HCT116 (cell line): ENCODE data around the gene ZFYVE27. TPM values are rescaled to one million over a fixed set of nuclear protein-coding genes. Genes with fewer than 3 reads are reported as not detected.

ENCODE experiments used
- ATAC-seq: fragments of 200-7000 bp; cut with Tn5 transposase; 2 replicates; pipeline ENCODE4 v1.9.1; 2020; ENCODE audit warnings: mild to moderate bottlenecking, moderate library complexity
- BruUV-seq: library from RNA; stranded (reverse); fragments of 400-500 nt; replicated peaks from 2 replicates; lab custom pipeline; 2021; lab: Mats Ljungman, UMichigan
- CTCF ChIA-PET: fragments of 300-600 bp; sonication (Branson Sonifier 250); formaldehyde crosslinking; loops from one replicate; lab custom pipeline; 2021; ENCODE audit warnings: antibody characterized with exemption; lab: Charles Lee
- POLR2A ChIA-PET: fragments of 300-600, 350-600 bp; sonication (Branson Sonifier 250); formaldehyde crosslinking; loops from one replicate; lab custom pipeline; 2021; ENCODE audit warnings: antibody characterized with exemption; lab: Charles Lee
- RAD21 ChIA-PET, 2 experiments: fragments of 300-600 bp; sonication (Branson Sonifier 250); formaldehyde crosslinking; loops; one replicate each; lab custom pipeline; 2023; ENCODE audit warnings: low total read pairs in 2 of 2; ENCODE audit not compliant: uncharacterized antibody in 2 of 2, unreplicated experiment in 2 of 2, low non-redundant PET in 1 of 2; lab: Charles Lee
- DNase-seq: peaks from one replicate; pipeline ENCODE4 v3.0.0-alpha.2; 2010; ENCODE audit warnings: low read depth, low spot score
- H2AFZ ChIP-seq: fragments of 200-600 bp; shearing (Covaris generic), sonication (generic); 2 replicates; pipeline ENCODE4 v1.6.1; 2017; ENCODE audit warnings: low read depth, mixed run types, mixed read lengths, antibody characterized with exemption, low read length; ENCODE audit not compliant: poor library complexity, severe bottlenecking
- H3K27ac ChIP-seq: 2 replicates; pipeline ENCODE4 v1.5.1; 2012; ENCODE audit warnings: low read depth, low read length
- H3K27me3 ChIP-seq: fragments of 200-600 bp; sonication (generic); 2 replicates; pipeline ENCODE4 v1.6.1; 2016; ENCODE audit warnings: mixed run types, low read length, mixed read lengths; ENCODE audit not compliant: insufficient read depth
- H3K36me3 ChIP-seq, 2 experiments: fragments of 200-500 bp in 1 of 2; fragments of 200-600 bp in 1 of 2; sonication (Bioruptor generic) in 1 of 2; sonication (generic) in 1 of 2; 2 replicates each; pipeline versions ENCODE4 v1.5.1 to v1.6.1; 2014 to 2016; ENCODE audit warnings: low read length in 2 of 2, inconsistent platforms in 1 of 2, mixed read lengths in 1 of 2, mixed run types in 1 of 2; ENCODE audit not compliant: insufficient read depth in 2 of 2, control insufficient read depth in 1 of 2
- H3K4me1 ChIP-seq, 2 experiments: fragments of 200-600 bp in 1 of 2; sonication (generic) in 1 of 2; 2 replicates each; pipeline versions ENCODE4 v1.5.1 to v1.6.1; 2012 to 2017; ENCODE audit warnings: low read length in 2 of 2, inconsistent platforms in 1 of 2, mild to moderate bottlenecking in 1 of 2, mixed read lengths in 1 of 2, mixed run types in 1 of 2, moderate library complexity in 1 of 2; ENCODE audit not compliant: insufficient read depth in 2 of 2, control insufficient read depth in 1 of 2
- H3K4me2 ChIP-seq: fragments of 200-600 bp; sonication (generic); 2 replicates; pipeline ENCODE4 v1.6.1; 2017; ENCODE audit warnings: mixed run types, low read length, mixed read lengths
- H3K4me3 ChIP-seq, 2 experiments: fragments of 200-600 bp in 1 of 2; sonication (generic) in 1 of 2; replicated peaks in 1 of 2; 2 replicates each; pipeline ENCODE4 v1.5.1; 2011 to 2016; ENCODE audit warnings: low read length in 2 of 2, control low read depth in 1 of 2, low read depth in 1 of 2, mild to moderate bottlenecking in 1 of 2, mixed read lengths in 1 of 2, mixed run types in 1 of 2
- H3K79me2 ChIP-seq: fragments of 200-600 bp; sonication (generic); 2 replicates; pipeline ENCODE4 v1.6.1; 2017; ENCODE audit warnings: mild to moderate bottlenecking, mixed run types, low read length, moderate library complexity, mixed read lengths; ENCODE audit not compliant: insufficient read depth
- H3K9ac ChIP-seq: fragments of 200-600 bp; sonication (generic); 2 replicates; pipeline ENCODE4 v1.6.1; 2016; ENCODE audit warnings: low read length, mixed read lengths
- H3K9me2 ChIP-seq: fragments of 200-600 bp; sonication (generic), shearing (Covaris generic); 2 replicates; pipeline ENCODE4 v1.6.1; 2017; ENCODE audit warnings: mixed run types, mild to moderate bottlenecking, moderate library complexity; ENCODE audit not compliant: insufficient read depth
- H3K9me3 ChIP-seq, 2 experiments: fragments of 200-500 bp in 1 of 2; fragments of 200-600 bp in 1 of 2; sonication (Bioruptor generic) in 1 of 2; sonication (generic) in 1 of 2; 2 replicates each; pipeline ENCODE4 v1.6.1; 2014 to 2017; ENCODE audit warnings: low read length in 2 of 2, mixed read lengths in 2 of 2, inconsistent platforms in 1 of 2, low read depth in 1 of 2, mild to moderate bottlenecking in 1 of 2, mixed run types in 1 of 2, moderate library complexity in 1 of 2; ENCODE audit not compliant: control insufficient read depth in 1 of 2, insufficient read depth in 1 of 2
- H4K20me1 ChIP-seq: fragments of 200-600 bp; sonication (generic), shearing (Covaris generic); 2 replicates; pipeline ENCODE4 v1.6.1; 2017; ENCODE audit warnings: mixed run types, mild to moderate bottlenecking, moderate library complexity; ENCODE audit not compliant: insufficient read depth
- CEBPB ChIP-seq: IDR thresholded peaks from 2 replicates; pipeline ENCODE4 v1.6.1; 2012; ENCODE audit warnings: low read depth
- ELF1 ChIP-seq: IDR thresholded peaks from 2 replicates; pipeline ENCODE4 v1.6.1; 2012; ENCODE audit warnings: low read depth, borderline replicate concordance
- EZH2phosphoT487 ChIP-seq: fragments of 200-600 bp; IDR thresholded peaks from 2 replicates; pipeline ENCODE4 v1.6.1; 2018; ENCODE audit warnings: antibody characterized with exemption, borderline replicate concordance
- FOSL1 ChIP-seq: IDR thresholded peaks from 2 replicates; pipeline ENCODE4 v1.6.1; 2012; ENCODE audit warnings: low read depth
- JUND ChIP-seq: IDR thresholded peaks from 2 replicates; pipeline ENCODE4 v1.6.1; 2012
- POLR2A ChIP-seq: IDR thresholded peaks from 2 replicates; pipeline ENCODE4 v1.7.0; 2011; ENCODE audit warnings: borderline replicate concordance; ENCODE audit not compliant: insufficient read depth, insufficient read length; ENCODE audit errors: extremely low read depth
- RAD21 ChIP-seq: IDR thresholded peaks from 2 replicates; pipeline ENCODE4 v1.6.1; 2012; ENCODE audit warnings: low read depth, mild to moderate bottlenecking
- SIN3A ChIP-seq: IDR thresholded peaks from 2 replicates; pipeline ENCODE4 v1.6.1; 2012; ENCODE audit warnings: low read depth
- SP1 ChIP-seq: IDR thresholded peaks from 2 replicates; pipeline ENCODE4 v1.6.1; 2012; ENCODE audit warnings: low read depth
- SRF ChIP-seq: IDR thresholded peaks from 2 replicates; pipeline ENCODE4 v1.6.1; 2012; ENCODE audit warnings: low read depth
- TCF7L2 ChIP-seq: IDR thresholded peaks from 2 replicates; pipeline ENCODE4 v1.7.0; 2011; ENCODE audit warnings: borderline replicate concordance, inconsistent platforms; ENCODE audit not compliant: insufficient read depth, insufficient read length; ENCODE audit errors: extremely low read depth
- YY1 ChIP-seq: IDR thresholded peaks from 2 replicates; pipeline ENCODE4 v1.6.1; 2011; ENCODE audit warnings: low read length, low read depth, moderate library complexity, mild to moderate bottlenecking; ENCODE audit not compliant: insufficient replicate concordance; ENCODE audit errors: extremely low read depth
- intact Hi-C: fragments of 100-400 bp; cut with micrococcal nuclease; formaldehyde crosslinking; loops from 2 replicates; pipeline ENCODE4 v1.10.0; 2022
- total RNA-seq: library from RNA; stranded (reverse); gene quantifications from one replicate; pipeline ENCODE4 v1.2.1, GENCODE V29; 2021; ENCODE audit not compliant: unreplicated experiment
- TF ChIP-seq, protein P1 (sequence below): IDR thresholded peaks from 2 replicates; pipeline ENCODE4 v1.6.1; 2012
- TF ChIP-seq, protein P2 (sequence below): IDR thresholded peaks from 2 replicates; pipeline ENCODE4 v1.6.1; 2011; ENCODE audit warnings: mild to moderate bottlenecking, low read length, moderate library complexity; ENCODE audit not compliant: insufficient replicate concordance; ENCODE audit errors: extremely low read depth
- TF ChIP-seq, protein P3 (sequence below): IDR thresholded peaks from 2 replicates; pipeline ENCODE4 v1.6.1; 2012; ENCODE audit warnings: low read depth
- TF ChIP-seq, protein P4 (sequence below), 3 experiments: fragments of 200-600 bp in 1 of 3; sonication (generic) in 1 of 3; IDR thresholded peaks in 2 of 3; conservative IDR thresholded peaks in 1 of 3; 2 replicates each; pipeline ENCODE4 v1.5.1; 2012 to 2017; ENCODE audit warnings: low read depth in 2 of 3, low read length in 2 of 3, antibody characterized with exemption in 1 of 3, borderline replicate concordance in 1 of 3, control low read depth in 1 of 3, mild to moderate bottlenecking in 1 of 3, mixed read lengths in 1 of 3, mixed run types in 1 of 3, moderate library complexity in 1 of 3; ENCODE audit not compliant: insufficient read depth in 1 of 3

ZFYVE27 gene
- total RNA-seq, 1 experiment from 2014 or later, result 28.4 TPM

DNA sequence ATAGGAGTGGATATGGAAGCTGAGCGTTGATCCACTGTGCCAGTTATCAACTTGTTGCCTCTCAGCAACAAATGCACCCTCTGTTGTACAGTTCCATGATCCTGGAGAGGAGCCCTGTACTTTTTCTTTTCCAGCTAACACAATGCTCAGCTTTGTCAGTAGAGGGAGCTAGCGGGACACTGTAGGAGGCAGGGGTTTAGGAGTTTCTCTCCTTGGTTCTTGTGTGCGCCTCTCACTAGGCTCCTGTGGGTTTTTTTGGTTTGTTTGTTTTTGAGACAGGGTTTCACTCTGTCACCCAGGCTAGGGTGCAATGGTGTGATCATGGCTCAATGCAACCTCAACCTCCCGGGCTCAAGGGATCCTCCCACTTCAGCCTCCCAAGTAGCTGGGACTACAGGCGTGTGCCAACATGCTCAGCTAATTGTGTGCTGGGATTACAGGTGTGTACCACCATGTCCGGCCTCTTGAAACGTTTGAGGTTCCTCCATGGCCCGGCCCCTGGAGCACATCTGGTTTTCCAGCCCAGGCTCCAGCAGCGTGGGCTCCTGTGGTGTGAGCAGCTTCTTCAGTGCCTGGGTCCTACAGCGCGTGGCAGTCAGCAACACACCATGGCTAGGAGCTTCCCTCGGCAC, 35.4 kb upstream of the ZFYVE27 start:
- BruUV-seq, result no TSS peak
- Histone ChIP-seq H4K20me1 (no peaks in the 10 kb centered on the region), H3K9me2 (no peaks in the 10 kb centered on the region), H3K9ac (no peak overlapping the region), H2AFZ (peak overlapping the region; percentile 17), H3K4me1 (peaks cover 0 to 12% of the 10 kb centered on the region in 2 experiments; a peak in 2 of 4 replicates), H3K4me3 (no peak overlapping the region), H3K27ac (no peak overlapping the region; the same call in 1 of the 2 replicates)
- no peak for TF ChIP-seq SIN3A
- TF ChIP-seq, protein P1, sequence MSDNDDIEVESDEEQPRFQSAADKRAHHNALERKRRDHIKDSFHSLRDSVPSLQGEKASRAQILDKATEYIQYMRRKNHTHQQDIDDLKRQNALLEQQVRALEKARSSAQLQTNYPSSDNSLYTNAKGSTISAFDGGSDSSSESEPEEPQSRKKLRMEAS, result no peak
- TF ChIP-seq TCF7L2, result no peak
- TF ChIP-seq SP1, result 0 out of 2 replicates have a peak, but pooled peaks have one; percentile 5
- TF ChIP-seq, protein P2, sequence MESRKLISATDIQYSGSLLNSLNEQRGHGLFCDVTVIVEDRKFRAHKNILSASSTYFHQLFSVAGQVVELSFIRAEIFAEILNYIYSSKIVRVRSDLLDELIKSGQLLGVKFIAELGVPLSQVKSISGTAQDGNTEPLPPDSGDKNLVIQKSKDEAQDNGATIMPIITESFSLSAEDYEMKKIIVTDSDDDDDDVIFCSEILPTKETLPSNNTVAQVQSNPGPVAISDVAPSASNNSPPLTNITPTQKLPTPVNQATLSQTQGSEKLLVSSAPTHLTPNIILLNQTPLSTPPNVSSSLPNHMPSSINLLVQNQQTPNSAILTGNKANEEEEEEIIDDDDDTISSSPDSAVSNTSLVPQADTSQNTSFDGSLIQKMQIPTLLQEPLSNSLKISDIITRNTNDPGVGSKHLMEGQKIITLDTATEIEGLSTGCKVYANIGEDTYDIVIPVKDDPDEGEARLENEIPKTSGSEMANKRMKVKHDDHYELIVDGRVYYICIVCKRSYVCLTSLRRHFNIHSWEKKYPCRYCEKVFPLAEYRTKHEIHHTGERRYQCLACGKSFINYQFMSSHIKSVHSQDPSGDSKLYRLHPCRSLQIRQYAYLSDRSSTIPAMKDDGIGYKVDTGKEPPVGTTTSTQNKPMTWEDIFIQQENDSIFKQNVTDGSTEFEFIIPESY, result no peak
- TF ChIP-seq FOSL1, result no peak
- TF ChIP-seq, protein P3, sequence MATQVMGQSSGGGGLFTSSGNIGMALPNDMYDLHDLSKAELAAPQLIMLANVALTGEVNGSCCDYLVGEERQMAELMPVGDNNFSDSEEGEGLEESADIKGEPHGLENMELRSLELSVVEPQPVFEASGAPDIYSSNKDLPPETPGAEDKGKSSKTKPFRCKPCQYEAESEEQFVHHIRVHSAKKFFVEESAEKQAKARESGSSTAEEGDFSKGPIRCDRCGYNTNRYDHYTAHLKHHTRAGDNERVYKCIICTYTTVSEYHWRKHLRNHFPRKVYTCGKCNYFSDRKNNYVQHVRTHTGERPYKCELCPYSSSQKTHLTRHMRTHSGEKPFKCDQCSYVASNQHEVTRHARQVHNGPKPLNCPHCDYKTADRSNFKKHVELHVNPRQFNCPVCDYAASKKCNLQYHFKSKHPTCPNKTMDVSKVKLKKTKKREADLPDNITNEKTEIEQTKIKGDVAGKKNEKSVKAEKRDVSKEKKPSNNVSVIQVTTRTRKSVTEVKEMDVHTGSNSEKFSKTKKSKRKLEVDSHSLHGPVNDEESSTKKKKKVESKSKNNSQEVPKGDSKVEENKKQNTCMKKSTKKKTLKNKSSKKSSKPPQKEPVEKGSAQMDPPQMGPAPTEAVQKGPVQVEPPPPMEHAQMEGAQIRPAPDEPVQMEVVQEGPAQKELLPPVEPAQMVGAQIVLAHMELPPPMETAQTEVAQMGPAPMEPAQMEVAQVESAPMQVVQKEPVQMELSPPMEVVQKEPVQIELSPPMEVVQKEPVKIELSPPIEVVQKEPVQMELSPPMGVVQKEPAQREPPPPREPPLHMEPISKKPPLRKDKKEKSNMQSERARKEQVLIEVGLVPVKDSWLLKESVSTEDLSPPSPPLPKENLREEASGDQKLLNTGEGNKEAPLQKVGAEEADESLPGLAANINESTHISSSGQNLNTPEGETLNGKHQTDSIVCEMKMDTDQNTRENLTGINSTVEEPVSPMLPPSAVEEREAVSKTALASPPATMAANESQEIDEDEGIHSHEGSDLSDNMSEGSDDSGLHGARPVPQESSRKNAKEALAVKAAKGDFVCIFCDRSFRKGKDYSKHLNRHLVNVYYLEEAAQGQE, result no peak
- TF ChIP-seq SRF, result no peak
- TF ChIP-seq POLR2A, result no peak
- no peak for TF ChIP-seq YY1
- no peak for TF ChIP-seq ELF1
- no peak for TF ChIP-seq CEBPB
- TF ChIP-seq, protein P4, sequence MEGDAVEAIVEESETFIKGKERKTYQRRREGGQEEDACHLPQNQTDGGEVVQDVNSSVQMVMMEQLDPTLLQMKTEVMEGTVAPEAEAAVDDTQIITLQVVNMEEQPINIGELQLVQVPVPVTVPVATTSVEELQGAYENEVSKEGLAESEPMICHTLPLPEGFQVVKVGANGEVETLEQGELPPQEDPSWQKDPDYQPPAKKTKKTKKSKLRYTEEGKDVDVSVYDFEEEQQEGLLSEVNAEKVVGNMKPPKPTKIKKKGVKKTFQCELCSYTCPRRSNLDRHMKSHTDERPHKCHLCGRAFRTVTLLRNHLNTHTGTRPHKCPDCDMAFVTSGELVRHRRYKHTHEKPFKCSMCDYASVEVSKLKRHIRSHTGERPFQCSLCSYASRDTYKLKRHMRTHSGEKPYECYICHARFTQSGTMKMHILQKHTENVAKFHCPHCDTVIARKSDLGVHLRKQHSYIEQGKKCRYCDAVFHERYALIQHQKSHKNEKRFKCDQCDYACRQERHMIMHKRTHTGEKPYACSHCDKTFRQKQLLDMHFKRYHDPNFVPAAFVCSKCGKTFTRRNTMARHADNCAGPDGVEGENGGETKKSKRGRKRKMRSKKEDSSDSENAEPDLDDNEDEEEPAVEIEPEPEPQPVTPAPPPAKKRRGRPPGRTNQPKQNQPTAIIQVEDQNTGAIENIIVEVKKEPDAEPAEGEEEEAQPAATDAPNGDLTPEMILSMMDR (IDR thresholded peaks at IDR 0.05 in 2 of 3, conservative IDR thresholded peaks at IDR 0.05 in 1 of 3; ENCODE audit: borderline replicate concordance in 1 of 3, insufficient read depth in 1 of 3, low read depth in 2 of 3, low read length in 2 of 3), result peak; percentile 93 to 95 (median 93)
- TF ChIP-seq JUND, result no peak
- TF ChIP-seq EZH2phosphoT487, result no peak
- peak; percentile 92 for TF ChIP-seq RAD21
- TF ChIP-seq, all 23 proteins: peak for 3
- ChIA-PET CTCF (interaction anchor here (1.0 to 2.8 kb wide), 22 partner anchors 8 to 344 kb away, joined by 3 to 27 read pairs (median 7); partner anchors contain the start of genes ANKRD2, AVPI1, MARVELD1 and ZFYVE27), POLR2A (interaction anchor here (1.0 to 2.6 kb wide), 4 partner anchors 11 to 30 kb away, joined by 3 to 14 read pairs (median 3); partner anchors contain the start of gene AVPI1), RAD21 (interaction anchor here (0.8 to 1.3 kb wide), 5 partner anchors 8 to 130 kb away, joined by 3 to 4 read pairs (median 3); no protein-coding TSS in a partner anchor)
- H3K9me3 ChIP-seq, result no peaks in the 10 kb centered on the region
- no peaks in the 10 kb centered on the region for H3K27me3 ChIP-seq
- intact Hi-C loops, result loop anchor here (2.0 kb wide), 2 partner anchors 25 to 29 kb away; no protein-coding TSS in a partner anchor
- no peaks in the 10 kb centered on the region for H3K36me3 ChIP-seq
- H3K79me2 ChIP-seq, result no peaks in the 10 kb centered on the region
- DNase-seq, result no peak
- peak overlapping the region; percentile 31; the same call in 1 of the 2 replicates for H3K4me2 ChIP-seq
- peak; percentile 98 for ATAC-seq
